Measurements from ENCODE around the gene PPARA.
A peak's percentile ranks its signal among the peaks of the same experiment; 100 is the strongest.

PPARA gene

DNA sequence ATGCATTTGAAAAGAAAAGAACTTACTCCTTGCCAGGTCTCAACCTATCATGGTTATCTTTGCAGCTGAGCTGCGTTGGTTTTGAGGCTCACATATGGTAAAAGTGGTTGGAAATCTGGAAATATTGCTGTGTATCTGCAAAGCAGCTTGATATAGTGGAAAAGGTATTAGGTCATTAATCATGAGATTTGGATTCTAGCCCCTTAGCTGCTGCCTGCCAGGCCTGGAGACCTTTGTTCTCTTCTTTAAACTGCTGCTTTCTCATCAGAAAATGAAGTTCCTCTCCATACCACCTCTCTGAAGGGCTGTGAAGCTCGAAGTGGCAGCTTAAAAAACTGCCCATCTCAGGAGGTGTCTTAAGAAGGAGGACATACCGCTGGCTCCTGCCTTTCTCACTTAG, 5.7 kb downstream of the PPARA start:
- no peak for DNase-seq
- in situ Hi-C loops (cut with HindIII; ENCODE audit: low pct_ligation_motif_present, low pct_unique_long_range_greater_than_20kb, low sequenced_read_pairs), result no loop called here

GRCh38 chr22:46158283-46158682, 8.0 kb downstream of the PPARA start:
- DNase-seq, result no peak
- in situ Hi-C loops (cut with HindIII; ENCODE audit: low pct_ligation_motif_present, low pct_unique_long_range_greater_than_20kb, low sequenced_read_pairs), result no loop called here

DNA sequence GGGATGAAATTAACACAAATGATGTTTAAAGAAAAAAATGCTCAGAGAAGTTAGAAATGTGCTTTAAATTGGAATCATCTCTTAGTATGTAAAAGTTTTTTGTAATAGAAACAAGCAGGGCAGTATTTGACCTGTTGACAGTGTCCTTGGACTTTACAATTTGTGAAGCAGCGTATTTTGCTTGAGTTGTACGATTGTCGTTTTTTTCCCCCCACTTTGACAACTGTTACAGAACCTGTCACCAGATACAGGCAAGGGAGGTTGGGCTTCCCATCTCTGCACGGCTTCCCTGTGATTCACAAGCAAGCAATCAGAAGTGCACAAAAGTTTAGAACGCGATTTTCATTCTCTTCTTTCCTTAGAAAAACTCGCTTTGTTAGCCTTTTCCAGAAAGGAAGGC, 8.9 kb downstream of the PPARA start:
- in situ Hi-C loops (cut with HindIII; ENCODE audit: low pct_ligation_motif_present, low pct_unique_long_range_greater_than_20kb, low sequenced_read_pairs), result no loop called here
- DNase-seq, result no peak

GRCh38 chr22:46159777-46160176, 9.5 kb downstream of the PPARA start:
- no peak for DNase-seq
- in situ Hi-C loops (cut with HindIII; ENCODE audit: low pct_ligation_motif_present, low pct_unique_long_range_greater_than_20kb, low sequenced_read_pairs), result no loop called here

DNA sequence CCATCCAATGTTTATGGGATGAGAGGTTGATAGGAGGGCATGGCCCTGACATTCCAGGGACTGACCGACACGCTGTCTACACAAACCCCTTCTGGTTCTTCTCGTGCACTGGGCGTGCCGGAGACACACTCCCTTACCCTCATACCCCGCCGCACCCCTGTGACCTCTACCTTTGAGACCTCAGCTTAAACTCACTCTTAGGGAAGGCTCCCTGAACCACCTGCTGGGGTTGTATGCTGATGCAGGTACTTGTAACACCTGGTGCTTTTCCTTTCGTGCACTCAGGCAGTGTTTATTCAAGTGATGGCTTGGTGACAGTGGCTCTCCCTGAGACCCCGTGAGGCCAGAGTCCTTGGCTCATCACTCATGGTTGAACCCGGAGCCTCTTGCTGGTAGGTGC, 12.0 kb downstream of the PPARA start:
- in situ Hi-C loops (cut with HindIII; ENCODE audit: low pct_ligation_motif_present, low pct_unique_long_range_greater_than_20kb, low sequenced_read_pairs), result no loop called here
- no peak for DNase-seq

- in situ Hi-C loops (cut with HindIII; ENCODE audit: low pct_ligation_motif_present, low pct_unique_long_range_greater_than_20kb, low sequenced_read_pairs), result no loop called here
- DNase-seq, result no peak
Measured at GRCh38 chr22:46162771-46163556, 12.6 kb downstream of the PPARA start.

DNA sequence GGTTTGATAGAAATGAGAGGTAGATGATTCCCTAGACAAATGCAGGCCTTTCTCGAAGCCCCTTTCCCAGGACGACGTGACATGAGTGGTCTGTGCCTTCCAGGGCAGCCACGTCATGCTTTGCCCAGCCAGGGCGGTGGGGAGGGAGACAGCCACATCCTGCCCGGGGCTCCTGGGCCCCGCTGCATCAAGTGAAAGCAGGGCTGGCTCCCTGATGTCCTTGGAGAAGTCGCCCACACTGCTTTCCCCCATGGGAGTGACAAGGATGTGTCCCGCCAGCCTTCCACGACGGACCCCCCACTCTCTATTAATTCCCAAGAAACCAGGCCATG, 13.2 kb downstream of the PPARA start:
- in situ Hi-C loops (cut with HindIII; ENCODE audit: low pct_ligation_motif_present, low pct_unique_long_range_greater_than_20kb, low sequenced_read_pairs), result no loop called here
- no peak for DNase-seq

DNA sequence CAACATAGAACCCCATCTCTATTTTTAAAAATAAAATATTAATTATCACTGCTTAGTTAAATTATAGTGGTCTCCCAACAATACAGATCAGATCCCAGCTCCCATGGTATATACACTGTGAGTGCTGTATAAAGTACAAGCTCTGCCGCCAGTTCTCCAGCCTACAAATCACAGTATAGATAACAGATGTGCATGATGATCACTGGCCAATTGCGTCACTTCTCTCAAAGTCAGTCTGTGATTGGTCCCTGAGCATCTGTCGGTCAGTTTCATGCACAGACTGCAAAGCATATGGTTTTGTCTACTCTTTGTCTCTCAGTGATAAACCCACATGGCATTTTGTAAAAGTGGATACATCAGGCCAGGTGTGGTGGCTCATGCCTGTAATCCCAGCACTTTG, 15.7 kb downstream of the PPARA start:
- DNase-seq, result no peak
- in situ Hi-C loops (cut with HindIII; ENCODE audit: low pct_ligation_motif_present, low pct_unique_long_range_greater_than_20kb, low sequenced_read_pairs), result no loop called here

GRCh38 chr22:46169628-46170027, 19.3 kb downstream of the PPARA start:
- no peak for DNase-seq
- in situ Hi-C loops (cut with HindIII; ENCODE audit: low pct_ligation_motif_present, low pct_unique_long_range_greater_than_20kb, low sequenced_read_pairs), result no loop called here

GRCh38 chr22:46171940-46172339, 21.6 kb downstream of the PPARA start:
- no peak for DNase-seq
- in situ Hi-C loops (cut with HindIII; ENCODE audit: low pct_ligation_motif_present, low pct_unique_long_range_greater_than_20kb, low sequenced_read_pairs), result no loop called here

GRCh38 chr22:46172522-46173110, 22.3 kb downstream of the PPARA start:
- in situ Hi-C loops (cut with HindIII; ENCODE audit: low pct_ligation_motif_present, low pct_unique_long_range_greater_than_20kb, low sequenced_read_pairs), result no loop called here

GRCh38 chr22:46173152-46173551, 22.8 kb downstream of the PPARA start:
- no peak for DNase-seq
- in situ Hi-C loops (cut with HindIII; ENCODE audit: low pct_ligation_motif_present, low pct_unique_long_range_greater_than_20kb, low sequenced_read_pairs), result no loop called here

More at GRCh38 chr22:46172522-46173110, 22.3 kb downstream of the PPARA start:
- DNase-seq, result no peak

DNA sequence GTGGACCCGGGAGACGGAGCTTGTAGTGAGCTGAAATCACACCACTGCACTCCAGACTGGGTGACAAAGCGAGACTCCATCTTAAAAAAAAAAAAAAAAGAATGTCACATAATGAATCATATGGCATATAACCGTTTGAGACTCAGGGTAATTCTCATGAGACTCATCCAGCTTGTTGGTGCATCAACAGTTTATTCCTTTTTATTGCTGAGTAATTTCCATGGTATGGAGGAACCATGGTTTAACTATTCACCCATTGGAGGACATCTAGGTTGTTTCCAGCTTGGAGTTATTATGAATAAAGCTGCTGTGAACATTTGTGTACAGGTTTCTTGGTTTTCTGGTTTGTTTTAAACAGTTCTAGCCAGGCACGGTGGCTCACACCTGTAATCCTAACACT, 25.3 kb downstream of the PPARA start:
- DNase-seq, result no peak
- in situ Hi-C loops (cut with HindIII; ENCODE audit: low pct_ligation_motif_present, low pct_unique_long_range_greater_than_20kb, low sequenced_read_pairs), result no loop called here

GRCh38 chr22:46176508-46177003, 26.2 kb downstream of the PPARA start:
- no peak for DNase-seq
- in situ Hi-C loops (cut with HindIII; ENCODE audit: low pct_ligation_motif_present, low pct_unique_long_range_greater_than_20kb, low sequenced_read_pairs), result no loop called here

DNA sequence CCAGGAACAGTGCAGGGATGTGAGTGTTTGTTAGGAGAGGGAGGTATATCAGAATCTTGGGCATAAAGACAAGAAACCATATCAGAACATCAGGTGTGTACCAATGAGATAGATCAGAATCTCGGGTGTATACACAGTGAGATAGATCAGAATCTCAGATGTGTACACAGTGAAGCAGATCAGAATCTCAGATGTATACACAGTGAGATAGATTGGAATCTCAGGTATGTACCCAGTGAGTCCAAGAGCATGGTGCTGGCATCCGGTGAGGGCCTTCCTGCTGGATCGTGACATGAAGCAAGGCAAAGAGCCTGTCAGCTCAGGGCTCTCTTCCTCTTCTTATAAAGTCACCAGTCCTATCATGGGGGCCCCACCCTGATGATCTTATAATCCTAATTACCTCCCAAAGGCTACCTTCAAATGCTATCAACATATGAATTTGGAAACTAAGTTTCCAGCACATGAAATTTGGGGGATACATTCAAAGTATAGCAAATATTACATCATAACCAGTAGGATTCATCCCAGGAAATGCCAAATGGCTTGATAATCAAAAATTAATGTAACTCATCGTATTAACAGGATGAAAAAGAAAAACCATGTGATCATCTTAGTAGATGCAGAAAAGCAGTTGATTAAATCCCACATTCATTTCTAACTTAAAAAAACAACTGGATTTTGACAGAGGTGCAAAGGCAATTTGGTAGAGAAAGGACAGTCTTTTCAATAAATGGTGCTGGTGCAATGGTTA, 28.6 kb downstream of the PPARA start:
- in situ Hi-C loops (cut with HindIII; ENCODE audit: low pct_ligation_motif_present, low pct_unique_long_range_greater_than_20kb, low sequenced_read_pairs), result no loop called here
- no peak for DNase-seq

- DNase-seq, result no peak
- in situ Hi-C loops (cut with HindIII; ENCODE audit: low pct_ligation_motif_present, low pct_unique_long_range_greater_than_20kb, low sequenced_read_pairs), result no loop called here
Measured at GRCh38 chr22:46179748-46180147, 29.4 kb downstream of the PPARA start.

- peak; percentile 16 for DNase-seq
- in situ Hi-C loops (cut with HindIII; ENCODE audit: low pct_ligation_motif_present, low pct_unique_long_range_greater_than_20kb, low sequenced_read_pairs), result no loop called here
Measured at GRCh38 chr22:46180370-46181137, 30.2 kb downstream of the PPARA start.

DNA sequence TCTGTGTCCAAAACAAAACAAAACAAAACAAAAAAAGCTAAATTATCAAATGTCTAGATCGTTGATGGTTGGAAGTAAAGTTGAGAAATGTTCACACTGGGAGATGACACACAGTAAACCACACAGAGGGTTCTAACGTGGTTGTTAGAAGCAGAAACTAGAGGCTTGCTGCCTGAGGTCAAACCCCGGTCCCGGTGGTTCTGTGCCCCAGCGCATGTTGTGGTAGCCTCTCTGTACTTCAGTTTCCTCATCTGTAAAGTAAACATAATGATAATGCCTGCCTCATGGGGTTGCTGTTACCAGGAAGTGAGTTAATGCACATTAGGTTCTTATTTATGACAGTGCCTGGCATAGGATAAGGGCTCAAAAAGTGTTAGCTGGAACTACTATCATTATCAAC, 33.4 kb downstream of the PPARA start:
- in situ Hi-C loops (cut with HindIII; ENCODE audit: low pct_ligation_motif_present, low pct_unique_long_range_greater_than_20kb, low sequenced_read_pairs), result no loop called here
- DNase-seq, result no peak

DNA sequence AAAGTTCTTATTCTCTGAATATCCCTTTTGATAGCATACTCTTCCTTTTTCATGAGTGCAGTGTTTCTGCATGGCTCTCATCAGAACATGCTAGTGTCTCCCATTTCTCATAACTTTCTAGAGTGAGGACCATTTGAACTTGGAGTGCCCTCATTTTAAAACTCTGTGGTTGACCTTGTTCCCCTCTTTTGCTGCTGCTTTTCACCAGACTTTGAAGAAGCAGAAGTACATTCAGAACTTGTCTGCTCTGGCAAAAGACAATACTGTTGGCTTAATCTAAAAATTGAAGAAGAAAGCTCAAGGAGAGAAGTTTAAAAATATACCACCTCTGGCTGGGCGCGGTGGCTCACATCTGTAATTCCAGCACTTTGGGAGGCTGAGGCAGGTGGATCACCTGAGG, 35.0 kb downstream of the PPARA start:
- in situ Hi-C loops (cut with HindIII; ENCODE audit: low pct_ligation_motif_present, low pct_unique_long_range_greater_than_20kb, low sequenced_read_pairs), result no loop called here
- DNase-seq, result no peak
